ENCODE data around the gene PPP1CA.
A peak's percentile ranks its signal among the peaks of the same experiment; 100 is the strongest.

Gene PPP1CA

GRCh38 chr11:67356864-67357561 lies 44.6 kb downstream of the PPP1CA start:
- H3K36me3 ChIP-seq (ENCODE audit: insufficient read depth): no peaks in the 10 kb centered on the region
- no peaks in the 10 kb centered on the region for H3K79me2 ChIP-seq (ENCODE audit: insufficient read depth, low read depth)
- no peak overlapping the region for H3K27ac ChIP-seq
- peak; percentile 94 for TF ChIP-seq CTCF (conservative IDR thresholded peaks at IDR 0.05; ENCODE audit: low read depth, low read length)
- H2AFZ ChIP-seq (ENCODE audit: low read depth): peak overlapping the region; percentile 60; the same call in 1 of the 2 replicates
- H3K27me3 ChIP-seq (ENCODE audit: insufficient read depth, low read depth): no peaks in the 10 kb centered on the region
- H4K20me1 ChIP-seq (ENCODE audit: insufficient read depth): no peaks in the 10 kb centered on the region
- H3K4me3 ChIP-seq (IDR thresholded peaks at IDR 0.05; ENCODE audit: insufficient read depth, low read depth, low read length): no peak overlapping the region
- peak overlapping the region; percentile 5; the same call in 1 of the 2 replicates for H3K9ac ChIP-seq
- H3K4me1 ChIP-seq (ENCODE audit: low read depth, poor library complexity, severe bottlenecking): peaks cover 41% of the 10 kb centered on the region
- H3K4me2 ChIP-seq: peak overlapping the region; percentile 83

GRCh38 chr11:67356387-67356863 lies 45.2 kb downstream of the PPP1CA start:
- Histone ChIP-seq H3K36me3 (ENCODE audit: insufficient read depth) (no peaks in the 10 kb centered on the region), H3K4me2 (peak overlapping the region; percentile 83), H3K4me1 (ENCODE audit: low read depth, poor library complexity, severe bottlenecking) (peaks cover 45% of the 10 kb centered on the region), H3K27me3 (ENCODE audit: insufficient read depth, low read depth) (no peaks in the 10 kb centered on the region), H3K9ac (peak overlapping the region; percentile 5; the same call in 1 of the 2 replicates), H3K4me3 (IDR thresholded peaks at IDR 0.05; ENCODE audit: insufficient read depth, low read depth, low read length) (no peak overlapping the region), H2AFZ (ENCODE audit: low read depth) (peak overlapping the region; percentile 60; the same call in 1 of the 2 replicates), H4K20me1 (ENCODE audit: insufficient read depth) (no peaks in the 10 kb centered on the region), H3K27ac (no peak overlapping the region), H3K79me2 (ENCODE audit: insufficient read depth, low read depth) (no peaks in the 10 kb centered on the region)
- no peak for TF ChIP-seq CTCF (conservative IDR thresholded peaks at IDR 0.05; ENCODE audit: low read depth, low read length)

GRCh38 chr11:67355794-67356386 lies 45.8 kb downstream of the PPP1CA start:
- no peak overlapping the region for H3K27ac ChIP-seq
- 0 out of 2 replicates have a peak overlapping the region, but pooled peaks have one; percentile 83 for H3K4me2 ChIP-seq

More at GRCh38 chr11:67355794-67356386, 45.8 kb downstream of the PPP1CA start:
- Histone ChIP-seq H3K27me3 (ENCODE audit: insufficient read depth, low read depth) (no peaks in the 10 kb centered on the region), H3K4me1 (ENCODE audit: low read depth, poor library complexity, severe bottlenecking) (peaks cover 50% of the 10 kb centered on the region), H3K36me3 (ENCODE audit: insufficient read depth) (no peaks in the 10 kb centered on the region), H2AFZ (ENCODE audit: low read depth) (peak overlapping the region; percentile 60; the same call in 1 of the 2 replicates), H3K79me2 (ENCODE audit: insufficient read depth, low read depth) (no peaks in the 10 kb centered on the region), H3K4me3 (IDR thresholded peaks at IDR 0.05; ENCODE audit: insufficient read depth, low read depth, low read length) (no peak overlapping the region), H4K20me1 (ENCODE audit: insufficient read depth) (no peaks in the 10 kb centered on the region), H3K9ac (peak overlapping the region; percentile 5; the same call in 1 of the 2 replicates)
- TF ChIP-seq CTCF (conservative IDR thresholded peaks at IDR 0.05; ENCODE audit: low read depth, low read length): no peak
